Medulla oblongata (tissue), 1 donor: Measurements from ENCODE around the gene TMEM248.
"Not testable (repeated sequence)": the region's sequence is repeated elsewhere in the genome, so short reads cannot be mapped to it uniquely, and the experiment has no call there.

Source experiments
- DNase-seq: peaks from one replicate; pipeline ENCODE4 v3.0.0-alpha.2; 2015; ENCODE audit errors: extremely low spot score

TMEM248 gene

DNA sequence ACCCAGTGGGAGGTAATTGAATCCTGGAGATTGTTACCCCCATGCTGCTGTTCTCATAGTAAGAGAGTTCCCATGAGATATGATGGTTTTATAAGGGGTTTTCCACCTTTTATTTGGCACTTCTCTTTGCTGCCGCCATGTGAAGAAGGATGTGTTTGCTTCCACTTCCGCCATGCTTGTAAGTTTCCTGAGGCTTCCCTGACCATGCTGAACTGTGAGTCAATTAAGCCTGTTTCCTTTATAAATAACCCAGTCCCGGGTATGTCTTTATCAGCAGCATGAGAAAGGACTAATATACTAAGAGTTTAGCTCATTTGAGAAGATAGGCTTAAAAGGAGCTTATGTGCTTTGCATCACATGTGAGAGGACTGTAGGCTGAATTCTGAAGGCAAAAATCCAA lies 29.3 kb downstream of the TMEM248 start:
- no peak for DNase-seq

DNA sequence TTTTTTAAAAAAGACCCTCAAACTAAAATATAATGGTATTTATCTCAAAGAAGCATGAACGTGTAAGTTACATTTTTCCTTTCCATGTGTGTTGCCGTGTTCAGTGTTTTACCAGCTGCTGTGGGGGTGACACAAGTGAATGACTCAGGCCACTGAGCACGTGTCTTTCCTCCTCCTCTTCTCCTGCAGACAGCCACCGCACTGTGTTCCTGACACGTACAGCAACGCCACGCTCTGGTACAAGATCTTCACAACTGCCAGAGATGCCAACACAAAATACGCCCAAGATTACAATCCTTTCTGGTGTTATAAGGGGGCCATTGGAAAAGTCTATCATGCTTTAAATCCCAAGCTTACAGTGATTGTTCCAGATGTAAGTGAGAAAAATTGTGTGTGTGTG lies 29.7 kb downstream of the TMEM248 start:
- peak; percentile 39 for DNase-seq

DNA sequence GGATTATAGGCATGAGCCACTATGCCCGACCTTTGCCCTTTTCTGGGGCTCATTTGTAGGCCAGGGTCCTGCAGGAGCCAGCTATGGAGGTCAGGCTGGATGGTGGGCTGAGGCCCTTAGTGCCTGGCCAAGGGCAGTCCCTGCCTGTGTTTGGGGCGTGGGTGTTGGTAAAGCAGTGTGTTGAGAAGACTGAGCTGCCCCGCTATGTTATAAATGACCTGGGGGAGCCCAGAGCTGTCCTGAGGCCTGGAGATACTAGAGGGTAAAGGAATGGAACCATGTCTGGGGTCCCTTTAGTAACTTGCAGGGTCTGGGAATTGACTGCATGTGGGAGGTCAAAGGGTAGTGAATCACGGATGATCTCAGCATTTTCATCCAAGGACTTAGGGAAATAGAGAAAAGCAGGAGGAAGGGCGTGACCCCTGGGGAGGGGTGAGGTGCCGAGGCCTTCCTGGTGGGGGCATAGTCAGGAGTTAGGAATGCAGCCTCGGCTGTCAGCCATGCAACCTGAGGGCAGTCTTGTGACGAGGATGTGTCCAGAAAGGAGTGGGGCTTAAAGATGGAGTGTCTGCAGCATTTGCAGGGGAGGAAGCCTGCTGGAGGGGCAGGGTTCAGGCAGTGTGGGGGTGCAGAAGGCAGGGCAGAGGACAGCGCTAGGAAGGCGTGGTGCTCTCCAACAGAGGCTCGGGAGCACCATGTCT lies 31.5 kb downstream of the TMEM248 start:
- DNase-seq: no peak

DNA sequence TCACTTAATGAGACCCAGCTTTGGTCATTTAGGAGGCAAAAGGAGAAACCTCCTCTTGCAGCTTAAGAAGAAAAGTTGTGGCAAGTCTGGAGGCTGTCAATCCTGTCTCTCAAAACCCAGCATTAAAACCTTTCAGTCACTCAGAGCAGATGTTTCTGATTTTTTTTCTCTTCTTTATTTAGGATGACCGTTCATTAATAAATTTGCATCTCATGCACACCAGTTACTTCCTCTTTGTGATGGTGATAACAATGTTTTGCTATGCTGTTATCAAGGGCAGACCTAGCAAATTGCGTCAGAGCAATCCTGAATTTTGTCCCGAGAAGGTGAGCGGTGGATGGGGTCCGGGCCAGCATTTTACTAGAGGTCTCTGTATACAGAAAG lies 32.0 kb downstream of the TMEM248 start:
- DNase-seq: no peak

DNA sequence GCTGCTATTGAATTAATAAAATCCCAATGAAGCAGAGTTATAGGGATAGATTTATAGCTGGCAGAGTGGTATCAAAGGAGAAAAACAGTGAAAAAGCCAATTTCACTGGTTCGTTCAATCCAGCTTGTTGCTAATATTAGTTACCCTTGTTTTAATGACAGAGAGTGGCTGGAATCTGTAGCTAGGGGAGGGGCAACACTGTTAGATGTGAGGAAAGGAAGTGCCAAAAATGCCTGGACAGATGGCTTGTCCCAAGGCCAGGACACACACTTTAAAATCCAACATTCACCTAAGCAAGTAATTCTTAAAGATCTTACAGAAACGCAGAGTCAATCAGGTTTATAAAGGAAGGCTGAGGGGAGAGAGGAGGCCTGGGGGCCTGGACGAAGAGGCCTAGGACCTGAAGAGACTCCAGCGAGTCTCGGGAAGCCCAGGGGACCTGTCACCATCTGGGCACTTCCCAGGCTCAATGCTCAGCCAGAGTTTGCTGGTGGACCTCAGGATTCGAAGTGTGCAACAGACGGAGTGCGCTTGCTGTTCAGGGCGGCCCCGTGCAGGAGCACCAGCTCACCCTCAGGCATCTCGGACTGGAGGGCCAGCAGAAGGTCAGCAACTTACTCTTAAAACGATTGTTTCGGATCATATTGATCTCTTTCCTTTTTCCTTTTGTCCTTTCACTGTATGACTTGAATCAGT lies 36.7 kb downstream of the TMEM248 start:
- DNase-seq: no peak

DNA sequence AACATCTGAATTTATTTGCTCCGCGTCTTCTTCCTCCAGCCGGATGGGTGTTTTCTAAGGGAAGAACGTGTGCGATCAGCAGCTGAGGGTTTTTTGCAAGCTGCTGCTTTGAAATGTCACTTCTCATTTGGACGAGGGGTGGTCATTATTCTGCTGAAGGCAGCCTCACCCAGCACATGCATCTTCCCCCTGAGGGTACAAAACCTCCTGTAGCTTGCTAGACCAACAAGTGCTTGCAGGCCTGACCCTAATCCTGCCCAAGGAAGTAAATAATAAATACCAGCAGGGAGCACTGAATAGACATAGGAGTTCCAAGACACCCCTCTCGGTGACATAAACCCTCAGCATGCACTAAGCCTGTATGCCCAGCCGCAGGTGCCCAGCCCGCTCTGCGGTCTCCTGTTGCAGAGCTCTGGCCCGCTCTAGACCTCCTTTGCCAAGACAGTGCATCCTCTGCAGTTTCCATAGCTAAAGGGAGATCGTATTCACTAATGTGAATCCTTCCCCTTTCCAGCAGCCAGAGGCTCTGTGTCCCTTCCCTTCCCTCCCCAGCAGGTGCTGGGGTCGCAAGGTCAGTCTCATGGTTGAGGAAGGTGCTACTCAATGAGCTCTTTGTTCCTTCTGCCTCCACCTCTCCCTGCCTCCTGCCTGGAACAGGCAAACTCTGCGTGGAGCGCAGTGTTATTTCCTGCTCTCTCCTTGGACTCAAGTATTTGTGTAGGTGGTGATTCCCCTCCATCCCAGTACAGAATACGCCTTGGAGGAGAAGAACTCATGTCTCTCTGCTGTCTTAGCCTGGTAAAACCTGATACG lies 37.7 kb downstream of the TMEM248 start:
- DNase-seq: no peak

DNA sequence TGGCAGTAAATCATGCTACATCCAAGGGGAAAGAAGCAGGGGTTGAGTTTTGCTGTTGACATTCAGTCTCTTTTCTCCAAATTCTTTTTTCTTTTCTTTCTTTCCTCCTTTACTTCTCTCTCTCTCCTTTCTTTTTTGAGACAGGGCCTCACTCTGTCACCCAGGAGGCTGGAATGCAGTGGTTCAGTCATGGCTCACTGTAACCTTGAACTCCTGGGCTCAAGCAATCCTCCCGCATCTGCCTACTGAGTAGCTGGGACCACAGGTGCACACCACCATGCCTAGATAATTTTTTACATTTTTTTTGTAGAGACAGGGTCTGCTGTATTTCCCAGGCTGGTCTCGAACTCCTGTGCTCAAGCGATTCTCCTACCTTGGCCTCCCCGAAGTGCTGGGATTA lies 39.2 kb downstream of the TMEM248 start:
- no peak for DNase-seq

DNA sequence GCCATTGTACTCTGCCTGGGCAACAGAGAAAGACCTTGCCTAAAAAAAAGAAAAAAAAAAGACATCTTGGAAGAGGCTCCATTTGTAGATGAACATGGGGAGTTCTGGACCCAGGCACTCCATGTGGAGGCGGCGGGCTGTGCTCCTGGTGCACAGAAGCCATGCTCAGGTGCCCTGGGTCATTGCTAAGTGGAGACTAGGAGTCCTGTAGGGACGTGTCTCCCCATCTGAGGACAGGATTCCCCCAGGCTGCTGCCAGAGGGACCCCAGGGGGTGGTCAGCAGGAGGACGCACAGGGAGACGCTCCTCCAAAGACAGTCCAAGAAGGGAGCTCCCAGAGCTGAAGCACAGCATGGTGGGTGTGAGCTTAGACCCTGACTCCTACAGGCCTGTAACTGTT lies 40.1 kb downstream of the TMEM248 start:
- DNase-seq: no peak

DNA sequence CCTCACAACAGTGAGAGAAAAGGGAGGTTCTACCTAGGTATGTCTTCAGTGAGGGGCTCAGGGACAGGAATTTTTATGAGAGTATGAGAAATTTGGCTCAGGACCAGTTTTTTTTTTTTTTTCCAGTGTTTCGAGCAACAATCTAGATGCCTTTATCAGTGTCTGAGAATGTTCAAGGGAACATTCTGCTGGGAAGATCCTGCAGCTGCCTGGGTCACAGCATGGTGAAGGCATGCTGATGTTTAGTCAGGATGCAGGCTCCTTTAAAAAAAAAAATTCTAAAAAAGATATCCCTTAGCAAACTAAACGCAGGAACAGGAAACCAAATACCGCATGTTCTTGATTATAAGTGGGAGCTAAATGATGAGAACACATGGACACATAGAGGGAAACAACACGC lies 43.4 kb downstream of the TMEM248 start:
- no peak for DNase-seq

DNA sequence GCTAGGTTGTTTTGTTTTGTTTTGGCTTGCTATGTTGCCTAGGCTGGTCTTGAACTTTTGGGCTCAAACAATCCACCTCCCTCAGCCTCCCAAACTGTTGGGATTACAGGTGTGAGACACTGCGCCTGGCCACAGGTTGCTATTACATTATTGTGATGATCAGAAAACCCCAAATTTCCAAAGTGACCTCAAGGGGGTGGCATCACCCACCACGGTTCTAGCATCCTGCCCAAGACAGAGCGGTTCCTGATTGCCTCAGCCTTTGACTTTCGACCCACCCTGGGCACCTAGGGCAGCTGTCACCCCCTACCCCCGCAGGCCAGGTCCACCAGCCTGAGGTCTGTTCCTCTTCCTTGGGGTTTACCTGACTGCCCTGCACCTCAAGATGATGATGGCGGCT lies 46.0 kb downstream of the TMEM248 start:
- DNase-seq: no peak

DNA sequence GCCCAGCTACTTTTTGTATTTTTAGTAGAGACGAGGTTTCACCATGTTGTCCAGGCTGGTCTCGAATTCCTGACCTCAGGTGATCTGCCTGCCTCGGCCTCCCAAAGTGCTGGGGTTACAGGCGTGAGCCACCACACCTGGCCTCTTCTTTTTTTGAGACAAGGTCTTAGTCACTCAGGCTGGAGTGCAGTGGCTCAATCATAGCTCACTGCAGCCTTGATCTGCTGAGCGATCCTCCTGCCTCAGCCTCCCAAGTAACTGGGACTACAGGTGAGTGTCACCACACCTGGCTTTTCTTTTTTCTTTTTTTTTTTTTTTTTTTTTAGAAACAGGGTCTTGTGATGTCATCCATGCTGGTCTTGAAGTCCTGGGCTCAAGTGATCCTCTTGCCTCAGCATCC lies 48.0 kb downstream of the TMEM248 start:
- not testable (repeated sequence) for DNase-seq

DNA sequence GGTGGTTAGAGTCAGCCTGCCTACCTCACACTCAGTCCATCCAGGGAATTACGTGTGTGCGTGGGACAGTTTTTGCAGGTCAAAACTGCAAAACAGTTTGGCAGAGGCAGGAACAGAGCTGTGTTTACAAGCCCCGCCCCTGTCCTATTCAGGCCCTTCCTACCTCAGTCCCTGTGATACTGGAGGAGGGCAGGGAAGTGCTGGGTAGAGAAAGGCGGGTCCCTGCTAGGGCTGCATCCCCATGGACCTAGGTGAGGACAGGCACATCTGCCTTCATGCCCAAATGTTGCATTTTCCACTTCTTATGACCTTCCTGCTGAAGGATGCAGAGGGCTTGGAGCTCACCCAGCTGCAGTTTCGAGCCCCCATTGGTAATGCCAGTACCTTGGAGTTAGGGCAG lies 49.3 kb downstream of the TMEM248 start:
- DNase-seq: no peak

DNA sequence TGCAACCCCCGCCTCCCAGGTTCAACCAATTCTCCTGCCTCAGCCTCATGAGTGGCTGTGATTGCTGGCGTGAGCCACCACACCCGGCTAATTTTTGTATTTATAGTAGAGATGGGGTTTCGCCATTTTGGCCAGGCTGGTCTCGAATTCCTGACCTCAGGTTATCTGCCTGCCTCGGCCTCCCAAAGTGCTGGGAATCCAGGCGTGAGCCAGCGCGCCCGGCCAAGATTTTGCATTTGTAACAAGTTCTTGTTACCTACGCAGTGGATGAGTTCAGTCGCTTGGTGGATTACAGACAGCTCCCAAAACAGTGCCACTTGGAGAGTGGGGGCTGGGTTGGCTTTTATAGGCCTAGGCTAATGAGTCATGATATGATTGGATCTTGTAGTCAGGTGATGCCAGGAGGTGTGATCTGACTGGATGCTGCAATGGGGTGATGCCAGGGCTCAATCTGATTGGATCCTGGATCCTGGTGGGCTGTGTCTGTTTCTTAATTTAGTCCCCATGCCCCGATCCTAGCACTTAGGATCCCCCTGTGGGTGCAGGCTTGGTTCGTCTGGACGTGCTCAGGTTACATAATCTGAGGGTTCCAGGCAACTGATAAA lies 54.1 kb downstream of the TMEM248 start:
- no peak for DNase-seq

DNA sequence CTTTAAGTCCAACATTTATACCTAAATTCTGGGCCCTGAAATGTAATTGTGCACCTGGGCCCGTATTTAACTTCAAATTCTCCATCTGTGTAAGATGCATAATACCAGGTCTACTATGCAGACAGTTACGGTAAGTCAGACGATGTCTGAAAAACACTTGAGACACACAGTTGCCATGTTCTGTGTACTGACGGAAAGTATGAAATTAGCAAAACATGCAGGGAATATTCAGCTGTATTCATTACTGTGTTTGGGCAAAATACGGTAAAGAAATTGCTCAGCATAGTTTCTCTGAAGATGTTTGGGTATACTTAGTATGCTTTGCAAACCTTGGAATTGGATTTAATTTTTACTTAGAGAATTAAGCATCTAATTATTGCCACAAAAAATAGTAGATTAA lies 57.3 kb downstream of the TMEM248 start:
- not testable (repeated sequence) for DNase-seq

DNA sequence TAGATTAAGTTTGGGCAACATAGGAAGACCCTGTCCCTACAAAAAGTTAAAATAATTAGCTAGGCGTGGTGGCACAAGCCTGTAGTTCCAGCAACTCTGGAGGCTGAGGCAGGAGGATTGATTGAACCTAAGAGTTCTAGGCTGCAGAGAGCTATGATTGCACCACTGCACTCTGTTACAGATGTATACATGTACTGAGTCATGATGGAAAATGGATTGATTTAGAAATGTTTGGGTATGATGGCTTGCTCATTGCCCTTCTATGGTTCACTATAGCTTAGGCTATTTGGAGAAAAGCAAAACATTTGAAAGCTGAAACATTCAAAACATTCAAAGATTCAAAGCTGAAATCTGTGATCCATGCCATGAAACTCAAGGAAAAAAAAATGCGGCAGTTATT lies 58.0 kb downstream of the TMEM248 start:
- DNase-seq: not testable (repeated sequence)

DNA sequence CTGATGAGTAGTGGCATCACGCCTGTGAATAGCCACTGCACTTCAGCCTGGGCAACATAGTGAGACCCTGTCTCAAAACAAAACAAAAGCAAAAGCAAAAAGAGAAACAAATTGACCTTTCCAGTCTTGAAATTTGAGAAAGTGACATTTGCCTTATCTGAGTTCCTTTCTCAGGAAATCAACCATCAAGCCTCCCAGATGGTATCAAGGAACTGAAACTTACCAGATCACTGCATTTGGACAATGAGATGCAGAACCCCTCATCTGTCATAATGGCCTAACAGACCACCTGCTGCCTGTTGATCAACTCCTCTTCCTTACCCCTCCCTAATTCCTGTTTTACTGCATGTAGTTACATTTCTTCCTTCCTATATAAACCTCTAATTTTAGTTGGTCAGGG lies 59.3 kb downstream of the TMEM248 start:
- DNase-seq: not testable (repeated sequence)

DNA sequence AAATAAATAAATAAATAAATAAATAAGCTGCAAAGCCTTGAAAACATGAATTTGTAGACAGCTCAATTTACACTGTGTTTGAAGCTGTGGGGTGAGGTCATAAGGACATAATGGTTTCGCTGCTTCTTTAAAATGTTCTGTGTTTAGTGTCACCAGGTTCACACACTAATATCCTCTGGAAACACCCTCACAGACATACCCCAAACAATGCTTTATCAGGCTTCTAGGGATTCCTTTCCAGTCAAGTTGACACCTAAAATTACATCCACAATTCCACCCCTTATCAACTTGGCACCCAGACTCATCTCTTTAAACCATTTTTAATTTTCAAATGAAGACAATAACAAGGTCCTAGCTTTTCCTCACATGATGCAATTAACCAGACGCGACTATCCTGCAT lies 68.5 kb downstream of the TMEM248 start:
- not testable (repeated sequence) for DNase-seq

DNA sequence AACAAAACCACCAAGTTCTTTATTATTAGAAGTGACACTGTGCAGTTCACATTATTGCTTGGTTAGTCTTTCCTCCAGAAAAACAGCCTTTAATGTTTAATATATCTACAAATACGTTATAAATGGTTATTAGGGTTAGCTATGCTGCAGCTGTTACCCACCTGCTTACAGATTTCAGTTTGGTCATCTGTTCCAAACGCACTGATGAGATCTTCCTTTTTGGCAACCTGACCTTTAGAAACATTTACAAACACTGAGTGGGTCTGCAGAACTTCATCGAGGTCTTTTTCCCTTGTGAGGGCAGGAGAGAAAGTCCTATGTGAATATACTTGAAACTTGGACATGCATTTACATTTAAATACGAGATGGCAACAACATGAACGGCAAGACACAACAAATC lies 73.0 kb downstream of the TMEM248 start:
- not testable (repeated sequence) for DNase-seq

DNA sequence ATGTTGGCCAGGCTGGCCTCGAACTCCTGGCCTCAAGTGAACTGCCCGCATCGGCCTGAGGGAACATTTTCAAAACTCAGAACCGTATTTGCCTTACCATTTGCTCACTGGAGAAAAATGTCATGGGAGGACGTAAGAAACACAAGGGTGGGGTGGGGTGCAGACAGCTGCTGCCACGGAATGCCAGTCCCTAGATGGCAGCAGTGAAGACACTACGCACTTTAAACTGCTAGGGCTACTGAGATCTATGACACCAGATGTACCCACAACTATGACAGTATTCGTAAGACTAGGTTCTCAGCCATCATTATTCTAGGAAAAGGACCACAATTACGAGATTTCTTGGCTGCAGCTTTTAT lies 73.6 kb downstream of the TMEM248 start:
- peak; percentile 52 for DNase-seq

DNA sequence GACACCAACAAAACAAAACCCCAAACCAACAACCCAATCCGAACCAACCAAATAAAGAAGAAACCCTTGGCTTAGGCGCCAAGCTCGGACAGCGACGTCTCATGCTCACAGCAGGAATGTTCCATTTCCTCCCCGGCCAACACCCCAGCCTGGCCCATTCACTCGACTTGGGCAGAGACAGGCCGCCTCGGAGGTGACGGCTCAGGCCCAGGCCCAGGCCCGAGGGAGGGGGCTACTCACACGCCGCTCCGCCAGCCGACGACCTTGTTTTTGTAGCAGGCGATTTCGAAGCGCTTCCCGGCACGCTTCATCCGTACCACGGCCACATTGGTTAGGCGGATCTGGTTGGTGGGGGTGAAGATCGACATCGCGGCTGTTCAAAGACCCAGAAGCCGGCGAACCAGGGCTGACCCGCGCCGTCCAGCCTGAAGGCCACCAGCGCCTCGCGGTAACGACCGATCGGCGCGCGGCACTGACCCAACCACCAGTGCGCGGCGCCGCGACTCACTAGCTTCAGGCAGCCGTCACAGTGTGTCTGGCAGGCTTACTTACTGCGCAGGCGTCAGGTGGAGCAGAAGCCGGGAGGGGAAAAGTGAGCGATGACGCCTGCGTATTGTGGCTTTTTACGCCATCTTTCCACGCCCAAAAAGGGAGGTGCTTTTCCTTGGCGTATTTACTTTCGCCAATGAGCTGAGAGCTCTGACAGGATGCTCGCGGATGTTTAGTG lies 74.2 kb downstream of the TMEM248 start, which contains the start of gene SBDS:
SBDS (minus strand) TSS at position 537 of the 727 bp plus-strand sequence; CDS start at position 368, 169 bp downstream.
- peak; percentile 99 for DNase-seq

DNA sequence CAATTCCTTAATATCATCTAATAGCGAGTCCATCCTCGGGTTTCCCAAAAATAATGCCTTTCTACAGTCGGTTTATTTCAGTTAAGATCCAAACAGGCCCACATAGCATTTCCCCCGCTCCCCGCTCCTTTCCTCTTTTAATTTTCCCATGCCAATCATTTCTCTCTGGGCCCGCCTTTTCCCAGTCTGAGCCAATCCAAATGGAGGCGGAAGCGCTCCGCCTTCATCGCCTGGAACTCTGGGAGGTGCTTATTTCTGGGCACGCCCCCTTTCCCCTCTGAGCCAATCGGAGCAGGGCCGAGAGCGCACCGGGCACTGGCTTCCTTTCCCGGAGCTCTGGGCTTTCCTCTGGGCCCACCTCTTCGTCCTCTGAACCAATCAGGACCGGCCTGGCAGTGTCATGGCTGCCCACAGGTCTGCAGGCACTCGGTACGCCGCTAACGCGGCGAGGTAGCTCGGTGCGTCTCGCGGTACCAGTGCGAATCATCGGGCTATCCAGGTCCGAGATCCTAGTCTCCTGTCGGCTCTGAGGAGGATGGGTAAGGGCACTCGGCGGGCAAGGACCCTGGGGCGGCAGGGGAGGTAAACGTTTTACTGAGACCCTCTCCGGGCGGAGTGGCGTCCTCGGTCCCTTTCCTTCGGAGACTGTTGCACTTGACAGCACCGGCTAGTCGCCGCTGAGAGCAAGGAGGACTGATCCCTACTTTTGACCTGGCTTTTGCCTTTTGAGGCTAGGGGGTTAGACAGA lies 75.6 kb downstream of the TMEM248 start, which contains the start of gene TYW1:
TYW1 (plus strand) TSS at position 390 of the 748 bp plus-strand sequence; CDS start at position 536, 146 bp downstream.
- DNase-seq: peak; percentile 99
